OCI-LY3 (cell line): ENCODE results near the gene HINT3.

Experiments used
- EZH2phosphoT487 ChIP-seq: fragments of 200-600 bp; shearing (Covaris generic); IDR thresholded peaks from 2 replicates; pipeline ENCODE4 v1.6.1; 2018; ENCODE audit warnings: antibody characterized with exemption, mixed run types, low read depth
- TF ChIP-seq, protein P1 (sequence below): fragments of 200-600, 300-600 bp; sonication (generic); IDR thresholded peaks from 2 replicates; pipeline ENCODE4 v1.5.1; 2014; ENCODE audit warnings: antibody characterized with exemption, low read length, low read depth

DNA sequence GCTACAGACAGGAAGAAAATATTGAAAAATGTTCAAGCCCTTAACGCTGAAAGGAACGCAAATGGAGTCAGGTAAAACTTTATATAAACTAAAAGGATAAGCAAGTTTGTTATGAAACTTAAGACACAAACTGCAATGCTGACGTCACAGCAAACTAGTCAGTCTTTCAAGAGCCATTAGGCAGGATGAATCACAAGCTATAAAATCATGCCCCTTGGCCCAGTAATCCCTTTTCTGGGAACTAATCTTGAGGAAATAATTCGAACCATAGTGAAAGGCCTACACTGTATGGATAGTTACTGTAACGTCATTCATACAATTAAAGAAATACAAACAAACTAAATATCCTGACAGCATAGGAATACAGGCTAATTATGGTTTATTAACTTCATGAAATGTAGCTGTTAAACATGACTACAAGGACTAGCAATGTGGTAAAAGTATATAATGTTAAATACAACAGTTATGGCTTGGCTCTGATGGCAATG, 42.7 kb upstream of the HINT3 start:
- TF ChIP-seq, protein P1, sequence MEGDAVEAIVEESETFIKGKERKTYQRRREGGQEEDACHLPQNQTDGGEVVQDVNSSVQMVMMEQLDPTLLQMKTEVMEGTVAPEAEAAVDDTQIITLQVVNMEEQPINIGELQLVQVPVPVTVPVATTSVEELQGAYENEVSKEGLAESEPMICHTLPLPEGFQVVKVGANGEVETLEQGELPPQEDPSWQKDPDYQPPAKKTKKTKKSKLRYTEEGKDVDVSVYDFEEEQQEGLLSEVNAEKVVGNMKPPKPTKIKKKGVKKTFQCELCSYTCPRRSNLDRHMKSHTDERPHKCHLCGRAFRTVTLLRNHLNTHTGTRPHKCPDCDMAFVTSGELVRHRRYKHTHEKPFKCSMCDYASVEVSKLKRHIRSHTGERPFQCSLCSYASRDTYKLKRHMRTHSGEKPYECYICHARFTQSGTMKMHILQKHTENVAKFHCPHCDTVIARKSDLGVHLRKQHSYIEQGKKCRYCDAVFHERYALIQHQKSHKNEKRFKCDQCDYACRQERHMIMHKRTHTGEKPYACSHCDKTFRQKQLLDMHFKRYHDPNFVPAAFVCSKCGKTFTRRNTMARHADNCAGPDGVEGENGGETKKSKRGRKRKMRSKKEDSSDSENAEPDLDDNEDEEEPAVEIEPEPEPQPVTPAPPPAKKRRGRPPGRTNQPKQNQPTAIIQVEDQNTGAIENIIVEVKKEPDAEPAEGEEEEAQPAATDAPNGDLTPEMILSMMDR: no peak
- no peak for TF ChIP-seq EZH2phosphoT487
